K562 (cell line): ENCODE data around the gene KRTAP9-2.

Experiments used
- BMI1 ChIP-seq: fragments of 150-350 bp; IDR thresholded peaks from 2 replicates; pipeline ENCODE4 v1.6.1; 2014; ENCODE audit warnings: low read length
- ZFP1 ChIP-seq: fragments of 450-650 bp; formaldehyde crosslinking; IDR thresholded peaks from 2 replicates; pipeline ENCODE4 v1.4.0; 2020; ENCODE audit warnings: mild to moderate bottlenecking, mixed read lengths

DNA sequence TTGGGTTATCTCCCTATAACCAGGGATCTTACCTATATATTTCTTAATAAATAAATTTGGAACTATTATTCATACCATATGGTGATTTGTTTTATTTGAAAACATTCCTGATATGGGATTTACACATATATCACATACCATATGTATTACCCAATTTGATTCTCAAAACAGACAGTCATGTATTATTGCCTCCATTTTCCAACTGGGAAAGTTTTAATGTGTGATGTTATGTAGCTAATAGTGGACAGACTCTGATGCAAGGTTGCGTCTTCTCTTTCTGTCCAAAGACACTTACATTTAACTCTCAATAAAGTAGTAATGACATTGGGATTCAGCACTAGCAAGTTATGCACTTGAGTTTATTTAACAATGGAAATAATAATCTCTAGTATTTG is 29.8 kb downstream of the KRTAP9-2 start:
- TF ChIP-seq BMI1: no peak
- TF ChIP-seq ZFP1 (CRISPR knock-in tag): no peak
